Activated T-helper 17 cell treated with anti-CD3 and anti-CD28 coated beads, Interleukin-2, amount 50 U/mL, for 72 hours (primary cell): Measurements from ENCODE around the gene LFNG. TPM values are rescaled to one million over a fixed set of nuclear protein-coding genes. Genes with fewer than 3 reads are reported as not detected.

Source experiments
- ATAC-seq: fragments of 150-1000 bp; cut with Tn5 transposase; replicated peaks from 2 replicates; pipeline ENCODE4 v1.10.0; 2021; ENCODE audit warnings: mild to moderate bottlenecking, moderate library complexity
- H3K27ac Mint-ChIP-seq: one replicate; pipeline ENCODE4 v1.8.0; 2022; ENCODE audit warnings: mixed read lengths
- H3K27me3 Mint-ChIP-seq: one replicate; pipeline ENCODE4 v1.8.0; 2022; ENCODE audit warnings: mixed read lengths
- H3K36me3 Mint-ChIP-seq: one replicate; pipeline ENCODE4 v1.8.0; 2022; ENCODE audit warnings: low read depth, mild to moderate bottlenecking, mixed read lengths
- H3K4me1 Mint-ChIP-seq: one replicate; pipeline ENCODE4 v1.8.0; 2022; ENCODE audit warnings: mixed read lengths
- H3K4me3 Mint-ChIP-seq: one replicate; pipeline ENCODE4 v1.8.0; 2022; ENCODE audit warnings: mild to moderate bottlenecking, mixed read lengths
- H3K9me3 Mint-ChIP-seq: one replicate; pipeline ENCODE4 v1.8.0; 2022; ENCODE audit warnings: mixed read lengths
- total RNA-seq, 2 donors: library from RNA; stranded (reverse); gene quantifications; one replicate each; pipeline ENCODE4 v1.2.3, GENCODE V29; 2022

LFNG gene
- total RNA-seq, 2 donors from 2014 or later: 42.6 to 48.8 TPM

DNA sequence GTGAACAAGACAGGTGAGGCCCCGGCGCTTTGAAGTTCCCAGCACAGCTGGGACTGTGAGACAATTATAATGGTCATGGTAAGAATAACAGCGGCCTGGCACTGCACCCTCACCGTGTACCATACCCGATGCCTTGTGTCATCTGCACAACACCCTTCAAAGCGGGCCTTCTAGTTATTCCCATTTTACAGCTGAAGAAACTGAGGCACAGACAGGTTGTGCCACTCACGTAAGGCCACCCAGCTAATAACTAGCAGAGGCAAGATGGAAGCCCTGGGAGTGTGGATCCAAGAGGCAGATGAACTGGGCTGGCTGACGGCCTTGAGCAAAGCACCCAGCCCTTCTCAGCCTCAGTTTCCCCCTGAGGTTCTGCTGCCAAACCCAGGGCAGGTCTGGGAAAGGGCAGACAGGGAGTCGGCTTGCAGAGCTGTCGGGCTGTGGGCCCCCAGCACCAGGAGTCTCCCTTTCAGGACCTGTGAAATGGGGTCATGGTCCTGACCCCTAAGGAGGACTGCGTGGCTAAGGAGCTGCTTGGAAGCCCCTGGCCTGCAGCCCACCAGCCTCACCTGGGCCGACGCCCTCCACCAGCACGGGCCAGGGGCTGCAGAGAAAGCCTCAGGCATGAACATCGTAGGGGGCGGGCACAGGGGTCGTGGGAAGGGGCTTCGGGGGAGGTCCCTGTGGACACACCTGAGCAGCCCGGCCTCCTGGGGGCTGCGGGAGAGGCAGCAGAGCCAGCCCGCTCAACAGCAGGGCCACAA is 15.3 kb upstream of the LFNG start:
- Mint-ChIP-seq H3K4me1 (peaks cover 9% of the 10 kb centered on the region), H3K4me3 (no peak overlapping the region), H3K27me3 (no peaks in the 10 kb centered on the region), H3K9me3 (no peaks in the 10 kb centered on the region), H3K27ac (no peak overlapping the region), H3K36me3 (no peaks in the 10 kb centered on the region)
- no peak for ATAC-seq

DNA sequence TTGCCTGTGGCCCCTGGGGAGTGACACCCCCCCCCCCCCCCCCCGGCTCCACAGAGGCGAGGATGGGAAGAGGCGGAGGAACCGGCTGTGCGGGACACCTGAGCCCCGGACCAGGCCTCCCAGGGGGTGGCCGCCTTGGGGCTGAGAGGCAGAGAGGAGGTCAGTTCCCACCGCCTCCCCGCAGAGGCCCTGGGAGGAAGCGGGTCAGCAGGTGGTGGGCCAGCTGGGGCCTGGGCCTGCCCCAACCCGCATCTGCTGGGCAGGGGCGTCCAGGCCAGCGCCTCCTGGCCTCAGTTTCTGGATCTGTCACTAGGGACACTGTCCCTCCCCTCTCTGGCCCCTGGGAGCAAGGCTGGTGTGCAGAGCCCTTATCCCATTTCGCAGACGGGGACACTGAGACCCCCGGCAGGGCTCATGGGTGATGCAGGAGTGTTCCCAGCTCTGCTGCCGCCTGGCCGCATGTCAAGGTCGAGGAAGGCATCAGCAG is 14.6 kb upstream of the LFNG start:
- Mint-ChIP-seq H3K4me1 (peaks cover 9% of the 10 kb centered on the region), H3K36me3 (no peaks in the 10 kb centered on the region), H3K9me3 (no peaks in the 10 kb centered on the region), H3K4me3 (no peak overlapping the region), H3K27ac (no peak overlapping the region), H3K27me3 (no peaks in the 10 kb centered on the region)
- no peak for ATAC-seq

DNA sequence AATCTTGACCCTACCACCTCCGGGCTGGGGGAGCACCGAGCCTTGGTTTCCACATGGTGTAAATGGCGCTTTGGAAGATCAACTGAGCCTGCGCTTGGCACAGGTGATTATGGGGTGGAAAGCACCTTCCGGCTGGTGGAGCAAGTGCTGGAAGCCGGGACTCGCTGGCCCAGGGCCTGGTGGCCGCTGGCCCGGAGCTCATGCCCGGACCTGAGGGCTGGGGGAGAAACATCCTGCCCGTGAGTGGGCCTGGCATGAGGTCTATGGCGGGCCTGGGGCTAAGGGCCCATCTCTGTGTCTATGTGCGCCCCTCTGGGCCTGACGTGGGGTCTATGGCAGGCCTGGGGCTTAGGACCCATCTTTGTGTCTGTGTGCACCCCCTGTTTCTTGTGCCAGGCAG is 14.2 kb upstream of the LFNG start:
- H3K36me3 Mint-ChIP-seq: no peaks in the 10 kb centered on the region
- H3K9me3 Mint-ChIP-seq: no peaks in the 10 kb centered on the region
- no peaks in the 10 kb centered on the region for H3K27me3 Mint-ChIP-seq
- H3K4me3 Mint-ChIP-seq: no peak overlapping the region
- H3K27ac Mint-ChIP-seq: no peak overlapping the region
- ATAC-seq: no peak
- peaks cover 9% of the 10 kb centered on the region for H3K4me1 Mint-ChIP-seq

DNA sequence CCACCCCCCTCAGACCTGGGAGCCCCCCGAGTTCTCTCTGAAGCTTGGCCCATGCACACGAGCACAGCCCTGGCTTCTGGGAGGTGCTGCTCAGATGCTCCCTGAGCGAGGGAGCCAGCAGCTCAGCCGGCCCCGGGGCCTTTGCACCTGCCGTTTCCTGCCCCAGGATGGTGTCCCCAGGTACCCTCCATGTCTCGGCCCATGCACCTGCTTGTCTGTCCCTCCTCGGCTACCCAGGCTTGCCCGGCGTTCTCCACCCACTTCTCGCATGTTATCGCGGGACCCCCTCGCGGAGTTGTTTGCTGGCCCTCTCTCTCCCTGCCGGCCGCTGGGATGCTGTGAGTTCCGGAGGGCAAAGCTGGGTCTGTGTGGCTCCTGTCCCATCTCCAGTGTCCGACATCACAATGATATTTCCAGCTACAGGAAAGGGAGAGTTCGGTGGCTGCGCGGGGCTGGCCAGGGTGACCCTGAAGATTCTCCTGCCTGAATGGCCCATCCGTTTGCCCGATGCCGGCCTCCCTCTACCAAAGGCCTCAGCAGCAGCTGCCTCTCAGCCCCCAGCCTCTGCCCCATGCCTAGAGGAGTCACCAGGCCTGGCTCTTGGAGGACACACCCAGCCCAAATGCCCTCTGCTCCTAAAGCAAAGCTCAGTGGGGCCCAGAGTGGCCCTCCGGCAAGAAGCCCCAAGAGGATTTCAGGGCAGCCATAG is 12.2 kb upstream of the LFNG start:
- Mint-ChIP-seq H3K4me3 (peak overlapping the region; percentile 81), H3K36me3 (no peaks in the 10 kb centered on the region), H3K4me1 (peaks cover 10% of the 10 kb centered on the region), H3K9me3 (no peaks in the 10 kb centered on the region), H3K27ac (no peak overlapping the region), H3K27me3 (no peaks in the 10 kb centered on the region)
- ATAC-seq: no peak

DNA sequence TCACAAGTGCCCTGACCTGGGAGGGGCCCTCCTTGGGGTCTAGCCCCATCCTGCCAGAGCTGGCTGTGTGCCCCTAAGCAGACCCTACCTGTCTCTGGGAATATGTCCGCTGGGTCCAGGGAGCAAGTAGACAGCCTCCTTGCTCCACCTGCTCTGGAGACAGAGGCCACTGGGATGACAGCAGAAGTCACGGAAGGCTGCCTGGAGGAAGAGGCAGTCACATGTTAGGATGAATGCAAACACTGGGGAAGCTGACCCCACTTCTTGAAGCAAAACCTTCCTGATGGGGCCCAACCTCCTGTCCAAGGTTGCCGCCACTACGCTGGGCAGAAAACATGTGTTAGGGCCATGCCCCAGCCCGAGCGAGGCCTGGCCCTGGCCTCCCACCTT is 11.7 kb upstream of the LFNG start:
- Mint-ChIP-seq H3K27ac (no peak overlapping the region), H3K36me3 (no peaks in the 10 kb centered on the region), H3K4me1 (peaks cover 15% of the 10 kb centered on the region), H3K27me3 (no peaks in the 10 kb centered on the region), H3K9me3 (no peaks in the 10 kb centered on the region), H3K4me3 (peak overlapping the region; percentile 81)
- no peak for ATAC-seq

DNA sequence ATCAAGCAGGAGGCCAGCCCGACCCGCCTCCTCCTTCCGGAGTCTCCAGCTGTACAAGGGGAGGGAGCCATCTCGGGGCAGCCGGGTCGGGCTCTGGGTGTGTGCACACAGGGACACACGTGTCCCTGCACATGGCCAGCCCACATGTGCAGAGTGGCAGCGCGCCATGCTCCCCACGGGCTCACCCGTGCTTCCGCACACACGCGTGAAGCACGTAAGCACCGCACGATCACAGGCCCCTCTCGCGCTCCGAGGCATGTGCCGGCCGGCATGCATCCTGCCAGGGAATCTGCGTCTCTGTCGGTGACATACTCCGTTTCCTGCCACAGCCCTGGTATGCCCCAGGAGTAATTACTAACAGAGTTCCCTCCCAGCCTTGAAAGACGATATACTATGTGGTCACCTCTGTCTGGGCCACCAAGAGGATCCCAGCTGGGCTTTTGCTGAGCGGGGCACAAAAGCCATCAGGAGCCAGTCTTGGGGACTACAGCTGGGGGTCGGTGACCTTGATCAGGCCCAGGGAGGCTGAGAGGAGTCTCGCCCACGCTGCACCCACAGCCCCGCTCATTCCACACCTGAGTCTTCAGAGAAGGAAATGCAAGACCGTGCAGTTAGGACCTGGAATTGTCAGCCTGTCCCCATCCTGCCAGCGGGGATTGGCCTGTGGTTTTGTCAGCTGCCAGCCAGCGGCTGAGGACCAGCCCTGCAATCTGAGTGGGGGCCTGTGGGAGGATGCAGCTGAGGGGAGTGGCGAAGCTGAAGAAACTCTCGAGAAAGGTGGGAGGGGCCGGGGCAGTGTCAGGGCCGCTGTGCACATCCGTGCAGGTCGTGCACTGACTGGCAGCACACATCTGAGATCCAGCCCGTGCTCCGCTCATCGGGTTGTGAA is 11.0 kb upstream of the LFNG start:
- H3K4me3 Mint-ChIP-seq: peak overlapping the region; percentile 81
- H3K27ac Mint-ChIP-seq: peak overlapping the region; percentile 73
- no peaks in the 10 kb centered on the region for H3K27me3 Mint-ChIP-seq

DNA sequence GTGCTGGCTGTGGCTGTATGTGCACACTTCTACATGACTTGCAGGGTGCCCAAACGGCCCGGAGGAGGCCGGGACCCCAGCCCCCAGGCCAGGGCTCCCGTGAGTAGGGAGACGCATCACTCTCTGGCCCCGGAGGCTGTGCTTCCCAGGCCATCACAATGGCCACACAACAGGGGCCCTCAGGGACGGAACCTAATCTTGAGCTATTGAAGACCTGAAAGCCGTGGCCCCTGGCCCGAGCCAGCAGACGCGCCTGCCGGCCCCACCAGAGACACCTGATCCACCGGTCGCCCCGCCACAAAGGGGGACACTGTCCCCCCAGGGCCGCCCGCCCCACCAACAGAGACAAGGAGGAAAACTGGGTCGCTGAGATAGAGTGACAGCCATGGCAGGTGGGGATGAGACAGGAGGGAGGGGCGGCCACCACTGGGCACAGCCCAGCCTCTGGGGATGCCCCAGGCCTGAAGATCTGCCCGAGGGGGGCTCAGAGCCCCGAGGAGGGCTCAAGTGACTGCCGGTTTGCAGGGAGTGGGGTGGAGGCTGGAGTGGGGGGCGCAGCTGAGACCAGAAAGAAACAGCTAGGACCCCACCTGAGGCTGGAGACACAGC is 10.2 kb upstream of the LFNG start:
- no peak for ATAC-seq
- peaks cover 19% of the 10 kb centered on the region for H3K4me1 Mint-ChIP-seq
- H3K36me3 Mint-ChIP-seq: no peaks in the 10 kb centered on the region
- H3K4me3 Mint-ChIP-seq: peak overlapping the region; percentile 81
- H3K9me3 Mint-ChIP-seq: no peaks in the 10 kb centered on the region
- no peaks in the 10 kb centered on the region for H3K27me3 Mint-ChIP-seq
- peak overlapping the region; percentile 73 for H3K27ac Mint-ChIP-seq

More for the DNA sequence above, 11.0 kb upstream of the LFNG start:
- Mint-ChIP-seq H3K36me3 (no peaks in the 10 kb centered on the region), H3K4me1 (peaks cover 19% of the 10 kb centered on the region), H3K9me3 (no peaks in the 10 kb centered on the region)
- peak; percentile 73 for ATAC-seq

DNA sequence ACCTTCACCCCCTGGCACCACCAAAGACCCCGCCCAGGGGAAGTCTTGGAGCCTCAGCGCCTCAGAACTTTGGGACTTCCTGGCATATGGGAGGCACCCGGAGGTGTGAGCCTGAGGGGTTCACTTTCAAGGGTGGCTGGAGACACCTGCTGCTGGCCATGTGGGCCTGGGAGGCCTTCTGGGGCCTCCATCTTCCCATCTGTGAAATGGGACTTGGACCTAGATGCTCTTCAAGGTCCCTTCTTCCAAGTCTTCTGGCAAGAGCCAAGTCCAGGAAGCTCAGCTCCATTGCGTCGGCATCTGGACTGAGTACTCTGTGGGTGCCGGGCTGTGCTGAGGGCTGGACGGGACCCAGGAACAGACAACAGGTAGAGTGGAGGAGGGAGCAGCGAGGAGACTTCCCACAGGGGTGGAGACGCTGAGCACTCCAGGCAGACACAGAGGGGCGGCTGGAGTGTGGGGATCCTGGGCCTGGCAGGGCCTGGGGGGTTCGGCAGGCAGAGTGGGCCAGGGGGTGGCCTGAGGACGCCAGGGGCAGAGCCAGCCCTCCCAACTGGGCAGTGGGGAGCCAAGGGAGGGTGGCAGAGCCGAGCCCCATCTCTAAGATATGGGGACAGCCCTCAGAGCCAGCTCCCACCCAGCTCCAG is 9.3 kb upstream of the LFNG start:
- H3K4me3 Mint-ChIP-seq: peak overlapping the region; percentile 81
- H3K27ac Mint-ChIP-seq: peak overlapping the region; percentile 54
- H3K27me3 Mint-ChIP-seq: no peaks in the 10 kb centered on the region
- H3K9me3 Mint-ChIP-seq: no peaks in the 10 kb centered on the region
- no peaks in the 10 kb centered on the region for H3K36me3 Mint-ChIP-seq
- peaks cover 19% of the 10 kb centered on the region for H3K4me1 Mint-ChIP-seq
- ATAC-seq: no peak

DNA sequence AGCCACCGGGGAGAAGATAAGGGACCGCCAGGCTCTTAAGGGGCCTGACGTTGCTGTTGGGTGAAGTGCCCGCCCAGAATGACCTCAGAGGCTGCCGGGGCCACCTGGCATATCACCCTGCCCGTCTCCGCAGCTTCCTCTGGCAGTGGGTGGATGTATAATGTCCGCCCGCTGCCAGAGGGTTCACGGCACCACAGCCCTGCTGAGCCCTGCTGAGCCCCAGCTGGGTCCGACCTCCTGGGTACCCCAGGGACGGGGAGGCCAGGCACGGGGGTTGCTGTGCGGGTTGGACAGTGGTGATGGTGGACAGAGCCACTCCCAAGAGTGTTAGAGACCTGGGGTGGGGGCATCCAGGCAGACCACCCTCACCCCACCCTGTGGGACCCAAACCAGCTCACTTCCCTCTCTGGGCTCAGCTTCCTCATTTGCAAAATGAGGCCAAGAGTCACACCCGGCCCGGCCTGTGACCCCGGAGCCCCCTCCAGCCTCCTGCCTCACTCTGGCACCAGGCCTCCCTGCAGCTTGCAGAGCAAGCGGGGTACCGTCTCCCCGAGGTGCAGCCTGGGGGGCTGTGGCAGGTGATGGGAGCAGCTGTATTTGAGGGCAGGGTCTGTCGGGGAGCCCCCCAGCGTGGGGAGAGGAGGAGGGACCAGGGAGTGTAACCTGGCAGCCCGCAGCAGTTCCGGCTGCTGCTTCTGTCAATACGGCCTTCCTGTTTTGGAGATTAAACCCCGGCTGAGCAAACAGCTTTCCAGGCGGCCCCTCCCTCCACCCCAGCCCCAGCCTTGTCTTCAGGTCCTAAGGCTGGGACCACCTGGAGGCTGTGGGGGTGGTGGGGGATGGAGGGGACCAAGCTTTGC is 8.4 kb upstream of the LFNG start:
- H3K4me3 Mint-ChIP-seq: peak overlapping the region; percentile 81
- H3K27ac Mint-ChIP-seq: peak overlapping the region; percentile 93
- H3K9me3 Mint-ChIP-seq: no peaks in the 10 kb centered on the region
- H3K36me3 Mint-ChIP-seq: no peaks in the 10 kb centered on the region
- H3K4me1 Mint-ChIP-seq: peaks cover 19% of the 10 kb centered on the region
- H3K27me3 Mint-ChIP-seq: no peaks in the 10 kb centered on the region
- peak; percentile 64 for ATAC-seq

DNA sequence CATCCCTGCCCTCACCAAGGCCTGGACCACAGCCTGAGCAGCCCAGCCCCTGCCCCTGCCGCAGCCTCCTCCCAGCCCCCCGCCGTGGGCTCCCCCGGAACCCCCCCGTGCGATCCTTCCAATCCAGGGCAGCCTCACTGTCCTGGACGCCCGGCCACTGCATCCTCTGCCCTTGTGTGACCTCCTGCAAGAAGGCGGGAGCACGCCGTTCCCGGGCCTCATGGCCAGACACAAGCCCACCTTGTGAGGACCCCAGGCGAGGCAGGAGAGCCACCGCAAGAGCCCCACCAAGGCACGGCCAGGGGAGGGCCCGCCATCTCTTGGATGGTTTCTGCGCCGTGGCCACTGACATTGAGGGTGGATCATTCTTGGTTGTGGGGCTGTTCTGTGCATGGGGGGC is 7.8 kb upstream of the LFNG start:
- H3K9me3 Mint-ChIP-seq: no peaks in the 10 kb centered on the region
- no peaks in the 10 kb centered on the region for H3K27me3 Mint-ChIP-seq
- peak overlapping the region; percentile 81 for H3K4me3 Mint-ChIP-seq
- H3K27ac Mint-ChIP-seq: peak overlapping the region; percentile 93
- no peak for ATAC-seq
- no peaks in the 10 kb centered on the region for H3K36me3 Mint-ChIP-seq
- peaks cover 19% of the 10 kb centered on the region for H3K4me1 Mint-ChIP-seq

DNA sequence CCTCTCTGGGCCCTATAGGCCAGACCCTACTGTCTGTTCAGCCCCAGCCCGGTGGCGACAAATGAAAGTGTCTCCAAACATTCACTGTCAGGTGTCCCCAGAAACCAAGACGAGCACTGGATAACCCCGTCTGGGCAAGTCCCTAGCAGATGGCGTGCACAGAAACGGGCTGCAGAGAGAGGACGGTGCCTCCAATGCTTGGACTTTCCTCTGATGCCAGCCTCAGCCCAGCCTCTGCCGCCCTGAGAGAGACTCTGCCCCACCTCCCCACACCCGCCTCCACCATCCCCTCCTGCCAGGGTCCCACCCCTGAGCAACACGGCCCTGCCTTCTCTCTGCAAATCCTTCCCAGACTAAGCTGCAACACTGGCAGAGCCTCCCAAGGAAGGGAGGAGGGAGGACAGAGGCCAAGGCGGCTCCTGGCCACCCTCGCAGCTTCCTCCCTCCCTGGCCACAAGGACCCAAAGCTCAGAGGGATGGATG is 7.4 kb upstream of the LFNG start:
- Mint-ChIP-seq H3K27me3 (no peaks in the 10 kb centered on the region), H3K4me3 (peak overlapping the region; percentile 81), H3K9me3 (no peaks in the 10 kb centered on the region), H3K27ac (peak overlapping the region; percentile 93), H3K4me1 (peaks cover 19% of the 10 kb centered on the region), H3K36me3 (no peaks in the 10 kb centered on the region)
- ATAC-seq: no peak

DNA sequence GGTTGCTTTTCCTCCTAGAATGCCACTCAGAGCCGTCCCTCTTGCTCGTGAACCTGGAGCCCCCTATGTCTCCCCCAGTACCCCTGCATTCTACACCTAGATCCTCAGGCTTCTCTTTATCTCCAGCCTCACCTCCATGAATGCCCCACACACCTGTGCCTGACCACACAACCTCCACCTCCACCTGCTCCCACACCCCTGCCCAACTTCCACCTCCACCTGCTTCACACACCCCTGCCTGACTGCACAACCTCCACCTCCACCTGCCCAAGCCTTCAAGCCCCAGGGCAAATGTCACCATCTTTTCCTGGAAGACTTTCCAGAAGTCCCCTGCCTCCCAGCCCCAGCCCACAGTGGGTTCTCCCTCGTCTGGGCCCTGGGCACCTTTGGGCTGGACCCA is 6.9 kb upstream of the LFNG start:
- Mint-ChIP-seq H3K4me1 (peaks cover 19% of the 10 kb centered on the region), H3K4me3 (peak overlapping the region; percentile 81), H3K36me3 (no peaks in the 10 kb centered on the region), H3K9me3 (no peaks in the 10 kb centered on the region), H3K27me3 (no peaks in the 10 kb centered on the region), H3K27ac (peak overlapping the region; percentile 93)
- no peak for ATAC-seq

DNA sequence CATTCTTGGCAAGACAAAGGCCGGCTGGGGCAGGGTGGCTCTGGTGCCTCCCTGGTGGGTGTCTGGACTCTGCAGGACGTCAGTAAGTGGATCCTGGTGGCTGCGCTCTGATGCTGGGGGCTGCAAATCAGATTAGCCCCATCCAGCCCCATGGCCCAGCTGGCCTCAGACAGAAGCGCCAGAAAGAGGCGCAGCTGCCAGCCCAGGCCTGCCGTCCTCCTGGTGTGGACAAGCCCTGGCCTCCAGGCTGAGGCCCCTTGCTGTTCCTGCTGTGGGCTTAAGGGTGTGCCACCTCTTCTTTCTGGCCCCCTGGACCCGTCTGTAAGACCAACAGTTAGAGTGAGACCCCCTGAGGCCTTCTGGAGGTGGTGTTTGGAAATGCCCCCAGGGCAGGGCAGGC is 5.9 kb upstream of the LFNG start:
- no peaks in the 10 kb centered on the region for H3K36me3 Mint-ChIP-seq
- no peak overlapping the region for H3K4me3 Mint-ChIP-seq
- H3K4me1 Mint-ChIP-seq: peaks cover 13% of the 10 kb centered on the region
- no peaks in the 10 kb centered on the region for H3K9me3 Mint-ChIP-seq
- ATAC-seq: no peak
- peak overlapping the region; percentile 93 for H3K27ac Mint-ChIP-seq
- H3K27me3 Mint-ChIP-seq: no peaks in the 10 kb centered on the region
